Smooth muscle cell of the brain vasculature (primary cell): ENCODE results near the gene KIRREL1.
A peak's percentile ranks its signal among the peaks of the same experiment; 100 is the strongest.

ENCODE experiments used
- DNase-seq: peaks from one replicate; pipeline ENCODE4 v3.0.0-alpha.2; 2012; ENCODE audit warnings: low read depth, low spot score

KIRREL1 gene

GRCh38 chr1:158007180-158007579 lies 13.7 kb downstream of the KIRREL1 start:
- no peak for DNase-seq

GRCh38 chr1:158007667-158008386 lies 14.4 kb downstream of the KIRREL1 start:
- DNase-seq, result no peak

- no peak for DNase-seq
Measured at GRCh38 chr1:158008630-158009029, 15.2 kb downstream of the KIRREL1 start.

GRCh38 chr1:158011714-158012113 lies 18.3 kb downstream of the KIRREL1 start:
- DNase-seq, result no peak

GRCh38 chr1:158013840-158014730 lies 20.6 kb downstream of the KIRREL1 start:
- DNase-seq, result no peak

GRCh38 chr1:158014731-158015320 lies 21.4 kb downstream of the KIRREL1 start:
- DNase-seq, result no peak

GRCh38 chr1:158016651-158017335 lies 23.3 kb downstream of the KIRREL1 start:
- no peak for DNase-seq

GRCh38 chr1:158017800-158018595 lies 24.6 kb downstream of the KIRREL1 start:
- no peak for DNase-seq

GRCh38 chr1:158019171-158019868 lies 25.9 kb downstream of the KIRREL1 start:
- DNase-seq, result peak; percentile 75

- no peak for DNase-seq
Measured at GRCh38 chr1:158020259-158020885, 26.9 kb downstream of the KIRREL1 start.

GRCh38 chr1:158020886-158021620 lies 27.6 kb downstream of the KIRREL1 start:
- no peak for DNase-seq

- no peak for DNase-seq
Measured at GRCh38 chr1:158021721-158022120, 28.3 kb downstream of the KIRREL1 start.

GRCh38 chr1:158022554-158023312 lies 29.3 kb downstream of the KIRREL1 start:
- DNase-seq, result no peak

- DNase-seq, result no peak
Measured at GRCh38 chr1:158024737-158025136, 31.3 kb downstream of the KIRREL1 start.

GRCh38 chr1:158025576-158026230 lies 32.3 kb downstream of the KIRREL1 start:
- DNase-seq, result no peak

- DNase-seq, result no peak
Measured at GRCh38 chr1:158026651-158027050, 33.2 kb downstream of the KIRREL1 start.

GRCh38 chr1:158027508-158027907 lies 34.1 kb downstream of the KIRREL1 start:
- DNase-seq, result no peak

GRCh38 chr1:158028969-158029368 lies 35.5 kb downstream of the KIRREL1 start:
- no peak for DNase-seq
